HG02840 (cell line): Measurements from ENCODE around the gene CPS1.

Experiments used
- ATAC-seq: cut with Tn5 transposase; IDR thresholded peaks from one replicate; pipeline ENCODE4 v1.9.1; 2021; ENCODE audit warnings: mild to moderate bottlenecking, moderate library complexity, moderate number of reproducible peaks; ENCODE audit not compliant: unreplicated experiment, low FRiP score

CPS1 gene

DNA sequence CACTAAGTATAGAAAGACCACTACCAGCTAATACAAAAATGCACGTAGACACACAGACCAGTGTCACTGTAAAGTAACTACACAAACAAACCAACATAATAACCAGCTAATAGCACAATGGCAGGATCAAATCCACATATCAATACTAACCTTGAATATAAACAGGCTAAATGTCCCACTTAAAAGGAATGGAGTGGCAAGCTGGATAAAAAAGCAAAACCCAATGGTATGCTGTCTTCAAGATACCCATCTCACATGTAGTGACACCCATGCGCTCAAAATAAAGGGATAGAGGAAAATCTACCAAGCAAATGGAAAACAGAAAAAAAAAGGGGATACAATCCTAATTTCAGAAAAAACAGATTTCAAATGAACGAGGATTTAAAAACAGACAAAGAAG lies 41.8 kb downstream of the CPS1 start:
- no peak for ATAC-seq

DNA sequence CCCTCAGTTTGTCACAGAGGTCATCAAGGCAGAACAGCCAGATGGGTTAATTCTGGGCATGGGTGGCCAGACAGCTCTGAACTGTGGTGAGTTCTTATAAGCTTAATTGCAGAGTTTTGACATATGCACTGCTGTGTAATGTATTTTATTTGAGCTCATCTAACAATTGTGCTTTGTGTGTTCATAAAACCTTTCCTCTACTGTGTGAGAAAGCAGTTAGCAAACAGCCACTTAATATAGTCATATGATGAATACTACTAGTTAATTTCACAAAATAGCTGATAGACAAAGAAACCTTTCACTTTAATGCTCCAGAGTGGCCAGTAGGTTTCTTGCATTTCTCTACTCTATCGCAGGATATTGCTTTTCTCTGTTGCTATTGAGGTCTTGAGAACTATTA lies 43.1 kb downstream of the CPS1 start:
- ATAC-seq, result no peak

DNA sequence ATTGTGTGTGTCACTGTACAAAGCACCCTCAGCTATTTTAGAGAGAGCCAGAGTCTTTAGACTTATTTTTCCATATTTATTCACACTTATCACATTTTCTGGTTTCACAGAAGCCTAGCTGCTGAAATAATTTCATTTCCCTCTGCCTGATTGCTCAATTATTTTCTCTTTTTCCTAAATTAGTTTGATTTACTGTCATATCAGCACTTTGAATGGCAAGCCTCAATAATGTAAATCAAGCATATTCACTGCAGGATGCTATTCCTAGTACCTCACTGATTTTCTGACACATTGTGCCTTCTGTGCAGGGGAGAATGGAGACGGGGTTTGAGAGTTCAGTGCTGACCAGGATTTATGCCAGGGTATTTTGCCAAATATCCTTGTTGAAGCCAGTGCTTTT lies 48.3 kb downstream of the CPS1 start:
- no peak for ATAC-seq

DNA sequence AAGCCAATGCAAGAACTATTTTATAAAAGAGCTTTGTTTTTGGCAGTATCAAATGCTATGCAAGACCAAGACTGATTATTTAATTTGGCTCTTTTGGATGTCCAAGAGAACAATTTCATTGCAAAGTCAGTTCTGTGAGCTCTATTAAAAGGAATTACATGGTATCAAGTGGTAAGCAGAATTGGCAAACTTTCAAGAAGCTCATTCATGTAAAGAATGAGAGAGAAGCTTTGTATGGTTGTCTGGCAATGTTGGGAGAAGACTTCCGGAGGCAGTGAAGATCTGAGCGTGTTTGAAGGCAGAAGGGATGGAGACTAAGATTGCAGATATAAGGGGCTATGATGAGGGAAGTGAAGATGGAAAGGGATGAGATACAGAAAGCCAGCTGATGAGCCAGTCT lies 49.6 kb downstream of the CPS1 start:
- ATAC-seq, result no peak

DNA sequence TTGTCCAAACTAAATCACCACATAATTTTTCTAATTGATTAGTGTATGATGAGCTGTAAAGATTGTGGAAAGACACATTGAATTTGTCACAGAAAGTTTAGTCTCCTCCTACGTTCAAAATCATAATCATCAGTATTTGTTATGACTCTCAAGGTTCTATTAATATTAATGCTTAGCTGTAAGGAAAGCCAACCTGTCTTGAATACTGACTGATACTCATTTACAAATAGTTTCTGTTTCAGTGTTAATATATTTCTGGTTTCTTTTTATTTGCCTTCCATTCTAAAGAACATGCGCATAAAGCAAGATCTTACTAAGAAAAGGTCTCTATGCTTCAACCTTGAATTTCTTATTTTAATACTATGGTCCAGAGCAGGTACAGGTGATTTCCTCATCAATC lies 55.1 kb downstream of the CPS1 start:
- peak; percentile 64 for ATAC-seq

DNA sequence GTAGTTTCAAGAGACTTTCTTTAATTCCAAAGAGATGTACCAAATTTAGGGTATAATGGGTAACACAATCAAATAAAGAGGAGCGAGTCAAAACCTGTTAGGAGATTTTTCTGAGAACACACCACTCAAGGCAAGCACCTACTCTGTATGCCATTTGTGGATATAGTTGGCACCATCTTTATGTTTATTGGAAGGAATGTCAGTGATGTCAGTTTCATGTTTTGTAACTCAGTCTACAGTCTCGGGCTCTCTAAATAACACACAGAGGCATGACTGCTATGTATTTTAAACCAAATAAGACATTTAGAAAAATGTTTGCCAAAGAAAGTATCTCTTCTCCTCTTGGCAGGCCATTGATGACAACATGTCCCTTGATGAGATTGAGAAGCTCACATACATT lies 59.7 kb downstream of the CPS1 start:
- ATAC-seq, result no peak

DNA sequence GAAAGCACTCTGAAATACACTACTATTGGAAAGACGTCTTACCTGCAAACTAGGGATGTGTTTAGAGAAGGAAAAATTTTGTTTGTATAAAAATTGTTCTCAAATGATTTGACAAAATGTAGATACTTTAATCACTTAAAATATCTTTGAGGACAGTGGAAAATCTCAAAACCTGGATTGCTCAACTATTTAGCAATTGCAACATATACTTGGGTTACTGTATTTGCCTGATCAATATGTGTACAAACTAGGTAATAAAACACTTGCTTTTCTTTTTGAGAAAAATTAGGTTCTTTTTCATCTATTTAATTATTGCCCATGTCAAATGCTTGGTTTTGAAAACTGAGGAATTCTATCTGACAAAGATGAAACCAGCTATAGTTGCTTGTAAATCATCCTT lies 60.9 kb downstream of the CPS1 start:
- ATAC-seq, result no peak

DNA sequence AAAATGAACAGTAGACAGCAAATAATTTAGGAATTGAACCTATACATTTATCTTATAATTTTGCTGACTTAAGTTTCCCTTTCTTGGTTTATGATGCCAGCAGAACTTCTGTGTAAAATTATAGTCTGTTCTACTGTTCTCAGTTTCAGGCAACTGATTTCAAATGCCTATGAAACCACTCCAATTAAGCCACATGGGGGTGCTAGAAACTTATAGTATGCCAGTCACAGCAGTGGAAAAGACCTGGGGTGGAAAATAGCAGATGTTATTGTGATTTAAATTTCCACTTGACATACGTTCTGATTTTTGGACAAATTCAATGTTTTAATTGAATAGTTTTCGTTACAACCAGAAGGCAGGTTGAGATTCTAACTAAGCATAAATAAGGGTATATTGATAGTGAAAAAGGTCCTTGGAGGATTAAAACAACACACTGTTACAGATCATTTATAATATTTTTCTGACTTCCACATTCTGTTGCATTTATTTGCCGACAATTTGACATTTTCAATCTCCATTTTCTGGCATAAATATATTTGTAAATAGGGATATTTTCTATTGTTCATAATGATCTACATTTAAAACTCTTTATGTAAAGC lies 61.4 kb downstream of the CPS1 start:
- no peak for ATAC-seq

DNA sequence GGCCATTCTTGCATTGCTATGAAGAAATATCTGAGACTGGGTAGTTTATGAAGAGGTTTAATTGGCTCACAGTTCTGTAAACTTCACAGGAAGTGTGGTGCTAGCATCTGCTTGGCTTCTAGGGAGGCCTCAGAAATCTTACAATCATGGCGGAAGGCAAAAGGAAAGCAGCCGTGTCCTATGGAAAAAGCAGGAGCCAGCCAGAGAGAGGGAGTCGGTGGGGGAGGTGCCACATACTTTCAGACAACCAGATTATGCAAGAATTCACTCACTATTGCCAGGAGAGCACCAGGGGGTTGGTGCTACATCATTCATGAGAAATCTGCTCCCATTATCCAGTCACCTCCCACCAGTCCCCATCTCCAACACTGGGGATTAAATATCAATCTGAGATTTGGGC lies 64.1 kb downstream of the CPS1 start:
- no peak for ATAC-seq

DNA sequence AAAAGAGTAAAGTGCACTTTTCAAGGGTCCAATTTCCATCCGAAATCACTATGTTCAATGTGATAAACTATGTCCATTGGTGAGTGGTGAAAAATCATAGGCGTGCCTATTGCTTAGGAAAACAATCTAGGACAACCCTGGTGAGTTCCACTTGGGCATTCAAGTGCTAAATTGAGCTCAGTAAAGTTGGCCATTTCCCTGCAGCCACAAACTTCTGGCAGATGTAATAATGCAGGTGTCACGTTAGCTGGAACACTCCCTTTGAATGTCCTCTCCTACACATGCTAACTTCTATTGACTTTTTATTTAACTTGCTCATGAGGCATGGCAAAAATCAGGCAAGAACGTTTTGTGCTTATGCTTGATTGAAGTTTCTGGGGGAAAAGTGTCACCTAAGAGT lies 67.1 kb downstream of the CPS1 start:
- no peak for ATAC-seq

DNA sequence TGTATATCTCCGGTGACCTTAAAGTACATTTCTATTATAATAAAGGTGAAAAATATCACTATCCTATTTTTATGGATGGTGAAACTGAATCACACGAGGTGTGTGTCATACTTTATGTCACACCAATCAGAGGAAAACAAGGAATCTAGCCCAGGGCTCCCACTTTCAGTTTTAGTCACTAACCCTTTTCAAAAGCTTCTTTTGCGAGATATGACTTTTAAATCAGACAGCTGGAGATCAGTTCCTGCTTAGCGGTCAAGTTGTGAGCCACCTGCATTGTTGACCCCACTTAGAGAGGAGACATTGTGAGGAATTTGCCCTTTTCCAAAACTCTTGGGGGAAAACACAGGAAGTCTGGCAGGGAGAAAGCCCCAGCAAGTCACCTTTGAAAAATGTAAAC lies 70.5 kb downstream of the CPS1 start:
- no peak for ATAC-seq

DNA sequence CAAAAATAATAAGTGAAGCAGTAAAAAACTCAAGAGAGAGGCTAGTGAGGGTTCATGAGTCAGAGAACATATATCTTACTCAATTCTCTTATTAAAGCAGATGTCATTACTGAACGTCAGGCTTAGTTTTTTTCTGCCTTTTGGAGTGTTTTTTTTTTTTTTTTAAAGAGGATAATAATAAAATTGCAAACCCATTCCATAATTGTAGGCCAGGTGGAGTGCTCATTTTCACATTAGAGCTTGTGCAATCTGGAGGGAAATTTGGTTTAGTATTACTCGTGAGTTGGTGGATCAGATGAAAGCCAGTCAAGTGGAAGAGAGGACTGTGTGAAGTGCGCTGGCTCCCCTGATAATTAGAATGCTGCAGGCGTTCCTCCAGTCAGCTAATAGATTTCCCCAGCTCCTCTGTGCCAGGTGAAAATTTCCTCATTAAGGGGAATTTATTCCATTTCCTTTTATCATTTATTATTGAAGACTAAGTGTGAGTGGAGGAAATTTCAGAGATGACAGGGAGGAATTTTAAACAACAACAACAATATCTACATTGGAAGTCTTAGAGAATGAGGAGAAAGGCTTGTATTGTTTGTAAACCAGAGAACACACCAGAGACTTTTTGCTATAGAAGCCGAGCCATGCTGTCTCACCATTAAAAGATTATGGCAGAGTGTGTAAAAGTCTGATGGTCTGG lies 74.6 kb downstream of the CPS1 start:
- no peak for ATAC-seq

DNA sequence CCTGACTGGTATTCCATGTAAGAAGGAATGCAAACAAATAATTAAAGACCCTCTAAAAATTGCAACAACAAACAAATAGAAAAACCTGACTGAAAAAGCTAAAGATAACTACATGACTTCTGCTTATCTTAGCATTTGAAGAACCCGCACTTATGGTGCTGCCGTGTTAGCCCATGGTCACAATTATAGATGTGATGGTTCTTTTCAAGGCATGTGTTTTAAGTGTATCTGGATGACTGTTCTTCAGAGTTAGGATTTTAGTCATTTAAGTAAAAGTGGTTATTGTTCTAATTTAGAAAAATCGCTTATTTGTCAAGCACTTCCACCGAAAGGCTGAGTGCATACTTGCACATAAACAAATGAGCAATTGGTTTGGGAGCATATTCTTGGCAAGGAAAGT lies 77.3 kb downstream of the CPS1 start:
- ATAC-seq, result no peak

DNA sequence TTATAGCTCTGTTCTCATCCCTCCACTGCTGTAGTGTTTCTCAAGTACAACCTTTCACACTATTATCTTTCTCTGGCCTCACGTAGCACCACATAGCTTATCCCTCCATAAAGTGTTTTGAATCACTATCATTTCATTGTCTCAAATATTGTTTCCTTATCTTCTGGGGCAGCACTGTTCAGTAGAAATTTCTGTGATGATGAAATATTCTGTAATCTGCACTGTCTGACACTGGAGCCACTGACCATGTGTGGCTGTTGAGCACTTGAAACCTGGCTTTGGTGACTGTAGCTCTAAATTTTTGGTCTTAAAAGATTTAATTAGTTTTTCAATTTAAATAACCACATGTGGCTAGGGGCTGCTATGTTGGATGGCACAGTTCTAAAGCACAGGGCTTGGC lies 78.9 kb downstream of the CPS1 start:
- no peak for ATAC-seq

DNA sequence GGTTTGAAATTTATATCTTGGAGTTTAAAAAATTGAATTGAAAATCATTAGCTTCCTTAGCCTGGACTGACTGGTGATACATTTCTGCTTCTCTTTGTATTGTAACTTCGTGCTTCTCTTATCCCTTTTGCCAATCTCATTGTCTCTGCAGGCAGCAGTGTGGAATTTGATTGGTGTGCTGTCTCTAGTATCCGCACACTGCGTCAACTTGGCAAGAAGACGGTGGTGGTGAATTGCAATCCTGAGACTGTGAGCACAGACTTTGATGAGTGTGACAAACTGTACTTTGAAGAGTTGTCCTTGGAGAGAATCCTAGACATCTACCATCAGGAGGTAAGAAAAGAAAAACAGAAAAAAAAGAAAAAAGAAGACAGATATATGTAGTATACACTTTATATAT lies 85.9 kb downstream of the CPS1 start:
- ATAC-seq, result no peak

DNA sequence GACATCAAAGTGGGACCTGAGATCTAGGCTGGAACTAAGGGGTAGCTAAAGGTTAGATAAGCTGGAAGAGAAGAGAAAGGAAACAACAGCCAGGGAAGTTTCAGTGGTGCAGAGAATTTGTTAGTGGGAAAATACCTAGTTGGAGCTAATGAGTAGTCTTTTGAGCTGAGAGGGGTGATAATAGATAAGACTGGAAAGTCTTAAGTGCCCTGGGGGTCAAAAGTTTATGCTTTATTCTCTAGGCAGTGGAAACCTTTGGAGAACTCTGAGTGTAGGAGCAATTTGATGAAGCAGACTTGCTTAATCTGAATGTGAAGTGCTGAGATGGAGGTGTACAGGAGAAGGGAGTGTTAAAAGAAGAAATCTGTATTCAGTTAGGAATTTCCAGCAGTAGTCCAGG lies 90.8 kb downstream of the CPS1 start:
- ATAC-seq, result no peak

DNA sequence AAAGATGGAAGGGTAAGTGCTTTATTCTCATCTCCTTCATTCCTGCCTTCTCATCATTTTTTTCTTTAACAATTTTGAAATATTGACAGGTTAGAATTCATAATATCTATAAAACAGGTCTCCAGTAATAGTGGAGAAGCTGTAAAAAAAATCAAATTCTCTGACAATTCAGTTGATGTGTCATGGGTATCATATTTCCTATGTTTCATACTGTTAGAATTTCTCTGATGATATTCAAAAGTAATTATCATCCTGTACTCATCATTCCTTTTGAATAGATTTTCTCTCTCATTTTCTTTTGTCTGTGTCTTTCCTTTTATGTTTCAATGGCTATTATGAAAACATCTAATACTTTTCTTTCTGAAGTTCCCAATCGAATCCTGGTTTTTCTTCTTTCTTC lies 97.7 kb downstream of the CPS1 start:
- no peak for ATAC-seq

DNA sequence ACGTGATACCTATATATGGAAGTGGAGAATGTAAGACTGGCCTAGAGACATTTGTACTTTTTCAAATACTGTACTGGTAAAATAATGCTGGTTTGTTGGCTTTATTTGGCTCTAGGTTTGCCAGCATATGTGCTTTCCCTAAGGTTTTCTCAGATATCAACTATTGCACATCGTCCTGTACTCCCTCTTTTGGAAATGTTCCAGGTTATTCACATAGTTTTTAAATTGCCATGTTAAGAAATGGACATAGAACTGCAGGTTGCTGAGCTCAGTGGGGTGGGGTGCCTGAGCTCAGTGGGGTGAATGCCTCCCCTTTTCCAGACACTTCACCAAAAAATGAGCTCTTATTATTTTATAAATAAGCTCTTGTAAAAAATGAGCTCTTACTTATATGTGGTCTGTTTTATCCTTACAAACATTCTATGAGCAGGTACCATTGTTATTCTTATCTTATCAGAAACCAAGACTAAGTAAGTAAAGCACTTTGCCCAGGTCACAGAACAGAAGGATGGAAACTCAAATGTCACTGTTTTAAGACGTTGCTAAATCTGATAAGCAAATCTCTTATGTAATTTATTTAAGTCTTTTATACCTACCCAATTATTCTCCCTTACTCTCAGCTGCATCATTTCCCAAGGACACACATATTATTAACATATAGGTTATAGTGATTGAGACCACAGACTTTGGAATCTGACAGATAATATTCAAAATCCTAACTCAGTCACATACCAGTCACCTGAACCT lies 99.0 kb downstream of the CPS1 start:
- ATAC-seq, result no peak

DNA sequence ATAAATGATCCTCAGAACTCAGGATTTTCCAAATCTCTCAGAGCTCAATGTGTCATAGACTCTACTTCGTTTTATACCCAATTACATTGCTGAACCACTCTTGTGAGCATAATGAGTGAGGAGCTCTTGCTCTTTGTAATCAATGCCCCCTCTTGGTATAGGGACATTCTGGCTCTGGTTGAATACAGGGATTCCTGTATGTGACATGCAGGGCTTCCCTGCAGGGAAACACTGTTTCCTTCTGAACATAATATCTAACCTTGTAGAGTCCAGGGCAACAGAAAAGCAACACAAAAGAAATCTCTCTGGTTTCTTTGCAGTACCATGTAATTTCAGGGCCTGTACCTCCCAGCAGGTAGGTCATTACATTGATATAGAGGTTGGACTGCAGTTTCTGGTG lies 101.5 kb downstream of the CPS1 start:
- ATAC-seq, result no peak

DNA sequence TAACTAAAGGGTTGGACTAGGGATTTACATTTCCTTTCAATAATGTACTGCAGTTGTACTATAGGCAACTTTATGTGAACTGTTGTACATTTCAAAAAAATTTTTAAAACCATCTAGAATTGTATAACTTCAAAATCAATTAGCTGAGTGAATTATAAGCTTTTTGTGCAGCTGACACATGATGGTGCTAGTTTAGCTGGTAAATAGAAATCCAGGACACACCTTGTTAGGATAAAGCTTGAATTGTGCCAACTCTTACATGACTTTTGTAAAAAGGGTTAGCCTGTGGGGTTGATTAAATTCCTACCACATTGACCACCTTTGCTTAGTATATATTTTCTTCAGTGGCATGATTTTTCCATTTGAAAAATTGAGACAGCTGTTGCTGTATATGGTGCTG lies 104.4 kb downstream of the CPS1 start:
- no peak for ATAC-seq

DNA sequence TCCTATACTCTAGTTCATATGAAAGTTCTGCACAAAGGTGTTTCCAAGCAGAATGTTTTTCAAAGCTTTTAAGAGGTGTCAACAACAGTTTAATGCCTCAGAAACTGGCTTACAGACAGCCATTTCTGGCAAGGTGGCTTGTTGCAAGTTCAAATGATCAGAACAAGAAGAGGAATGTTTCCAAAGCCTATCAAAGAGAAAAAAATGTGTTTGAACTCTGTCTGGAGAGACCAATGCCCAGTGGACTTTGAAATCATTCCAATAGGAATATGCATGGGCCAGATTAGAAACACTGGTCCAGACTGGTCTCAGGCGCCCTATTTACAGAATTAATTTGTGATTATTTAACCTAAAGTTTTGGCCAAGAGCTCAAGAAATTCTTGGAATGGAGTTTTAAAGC lies 106.2 kb downstream of the CPS1 start:
- no peak for ATAC-seq

DNA sequence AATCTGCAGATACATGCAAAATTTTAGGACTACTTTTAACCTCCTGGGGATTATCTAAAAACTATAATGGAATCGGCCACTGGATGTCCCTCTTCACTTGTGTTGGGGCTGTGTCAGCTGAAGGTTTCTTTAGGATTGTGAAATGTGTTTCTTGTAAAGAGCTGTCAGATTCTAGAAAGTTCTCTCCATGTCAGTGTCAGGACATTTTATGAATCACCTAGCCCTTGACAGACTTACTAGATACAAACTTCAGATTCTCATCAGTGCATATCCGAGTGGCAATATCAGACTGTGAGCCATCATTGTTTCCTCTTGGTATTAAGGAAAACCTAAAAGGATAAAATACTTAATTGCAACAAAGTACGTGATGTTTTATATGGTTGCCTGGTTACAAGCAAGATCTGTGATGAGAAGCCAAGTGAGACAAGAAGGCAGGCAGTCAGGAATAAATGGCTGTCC lies 107.3 kb downstream of the CPS1 start:
- no peak for ATAC-seq
